CD4-positive, alpha-beta T cell (primary cell): ENCODE results near the gene TTLL10. TPM values are rescaled to one million over a fixed set of nuclear protein-coding genes. Genes with fewer than 3 reads are reported as not detected.

ENCODE experiments used
- ATAC-seq: fragments of 200-7000 bp; cut with Tn5 transposase; one replicate; pipeline ENCODE4 v1.10.0; 2022; ENCODE audit warnings: mild to moderate bottlenecking; ENCODE audit not compliant: poor library complexity
- CTCF ChIA-PET: fragments of 350-600 bp; sonication (Branson Sonifier 250); formaldehyde crosslinking; loops from one replicate; lab custom pipeline; 2021; ENCODE audit warnings: antibody characterized with exemption, inconsistent platforms; lab: Charles Lee
- POLR2A ChIA-PET: fragments of 350-600 bp; sonication (Branson Sonifier 250); formaldehyde crosslinking; loops from one replicate; lab custom pipeline; 2021; ENCODE audit warnings: antibody characterized with exemption, inconsistent platforms; lab: Charles Lee
- DNase-seq, 14 experiments: peaks; one replicate each; pipeline ENCODE4 v3.0.0-alpha.2; 2013 to 2020; ENCODE audit warnings: mixed read lengths in 2 of 14
- H3K27ac ChIP-seq, 2 donors: one replicate each; pipeline versions ENCODE4 v1.5.1 to v1.7.0; 2013; ENCODE audit warnings: low read length in 2 of 2, low read depth in 1 of 2, mild to moderate bottlenecking in 1 of 2
- H3K27me3 ChIP-seq, 2 experiments: 1 replicate in 1 of 2; 2 replicates in 1 of 2; pipeline versions ENCODE4 v1.6.1 to v1.7.0; 2013; ENCODE audit warnings: low read length in 2 of 2, control low read depth in 1 of 2, mild to moderate bottlenecking in 1 of 2, moderate library complexity in 1 of 2; ENCODE audit not compliant: insufficient read depth in 2 of 2, control insufficient read depth in 1 of 2
- H3K36me3 ChIP-seq: one replicate; pipeline ENCODE4 v1.6.1; 2013; ENCODE audit warnings: low read length, control low read depth; ENCODE audit not compliant: insufficient read depth
- H3K4me1 ChIP-seq: one replicate; pipeline ENCODE4 v1.6.1; 2013; ENCODE audit warnings: low read length, control low read depth; ENCODE audit not compliant: insufficient read depth
- H3K4me3 ChIP-seq: one replicate; pipeline ENCODE4 v1.5.1; 2013; ENCODE audit warnings: mild to moderate bottlenecking, low read length, moderate library complexity
- H3K9me3 ChIP-seq, 2 experiments: 1 replicate in 1 of 2; 2 replicates in 1 of 2; pipeline versions ENCODE4 v1.6.1 to v1.7.0; 2013; ENCODE audit warnings: low read length in 2 of 2, mild to moderate bottlenecking in 2 of 2, control low read depth in 1 of 2, moderate library complexity in 1 of 2; ENCODE audit not compliant: control insufficient read depth in 1 of 2, insufficient read depth in 1 of 2
- H3K27ac Mint-ChIP-seq: one replicate; pipeline ENCODE4 v1.8.0; 2020; ENCODE audit warnings: mixed read lengths
- H3K27me3 Mint-ChIP-seq: one replicate; pipeline ENCODE4 v1.8.0; 2021; ENCODE audit warnings: mixed read lengths
- H3K36me3 Mint-ChIP-seq: one replicate; pipeline ENCODE4 v1.8.0; 2021; ENCODE audit warnings: low read depth, mixed read lengths
- H3K4me1 Mint-ChIP-seq: one replicate; pipeline ENCODE4 v1.8.0; 2021; ENCODE audit warnings: low read depth, mixed read lengths
- H3K4me3 Mint-ChIP-seq: one replicate; pipeline ENCODE4 v1.8.0; 2020; ENCODE audit warnings: mild to moderate bottlenecking, mixed read lengths
- H3K9me3 Mint-ChIP-seq: one replicate; pipeline ENCODE4 v1.8.0; 2020; ENCODE audit warnings: mixed read lengths
- intact Hi-C, 2 experiments: fragments of 100-400 bp; cut with DNase I in 1 of 2; cut with micrococcal nuclease in 1 of 2; formaldehyde crosslinking; loops; one replicate each; pipeline versions ENCODE4 v1.15.1 to v1.9.0; 2023 to 2025; cut with DNase I, micrococcal nuclease
- total RNA-seq, 174 experiments: library from RNA in 2 of 174; stranded (reverse) in 2 of 174; gene quantifications; one replicate each; pipeline ENCODE4 v1.2.3 and lab custom pipeline; 2021 to 2026
- TF ChIP-seq, protein P1 (sequence below): fragments of 200-600 bp; IDR thresholded peaks from one replicate; pipeline ENCODE4 v1.8.0; 2022; ENCODE audit warnings: antibody characterized with exemption, mild to moderate bottlenecking

Gene TTLL10
- total RNA-seq, 2 experiments from 2014 or later = 0.11 to 0.59 TPM

DNA sequence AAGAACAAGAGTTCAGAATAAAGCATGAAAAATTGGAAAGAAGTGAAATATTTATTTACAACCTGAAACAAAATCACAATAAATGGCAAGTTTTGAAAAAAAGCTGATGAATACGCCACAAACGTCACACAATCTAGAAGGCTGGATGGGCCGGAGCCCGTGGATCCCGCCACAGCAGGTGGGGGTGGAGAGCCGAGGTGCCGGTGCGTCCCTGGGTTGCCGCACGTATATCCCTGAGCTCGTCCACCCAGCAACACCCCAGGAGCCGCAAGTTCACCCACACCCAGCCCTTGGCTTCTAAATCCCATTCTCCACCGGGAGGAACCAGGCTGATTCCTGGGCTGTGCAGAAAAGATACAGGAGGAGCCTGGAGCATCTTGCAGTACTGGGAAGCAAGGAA lies 25.6 kb upstream of the TTLL10 start:
- peaks cover 7% of the 10 kb centered on the region for H3K4me1 Mint-ChIP-seq
- no peak overlapping the region for H3K27ac Mint-ChIP-seq
- intact Hi-C loops = no loop called here
- Histone ChIP-seq H3K9me3 (peaks cover 0 to 21% of the 10 kb centered on the region in 2 experiments), H3K4me3 (no peak overlapping the region), H3K36me3 (no peaks in the 10 kb centered on the region), H3K27ac (no peak overlapping the region), H3K27me3 (no peaks in the 10 kb centered on the region), H3K4me1 (peaks cover 29% of the 10 kb centered on the region)
- no peaks in the 10 kb centered on the region for H3K36me3 Mint-ChIP-seq
- no peak for ATAC-seq
- TF ChIP-seq, protein P1, sequence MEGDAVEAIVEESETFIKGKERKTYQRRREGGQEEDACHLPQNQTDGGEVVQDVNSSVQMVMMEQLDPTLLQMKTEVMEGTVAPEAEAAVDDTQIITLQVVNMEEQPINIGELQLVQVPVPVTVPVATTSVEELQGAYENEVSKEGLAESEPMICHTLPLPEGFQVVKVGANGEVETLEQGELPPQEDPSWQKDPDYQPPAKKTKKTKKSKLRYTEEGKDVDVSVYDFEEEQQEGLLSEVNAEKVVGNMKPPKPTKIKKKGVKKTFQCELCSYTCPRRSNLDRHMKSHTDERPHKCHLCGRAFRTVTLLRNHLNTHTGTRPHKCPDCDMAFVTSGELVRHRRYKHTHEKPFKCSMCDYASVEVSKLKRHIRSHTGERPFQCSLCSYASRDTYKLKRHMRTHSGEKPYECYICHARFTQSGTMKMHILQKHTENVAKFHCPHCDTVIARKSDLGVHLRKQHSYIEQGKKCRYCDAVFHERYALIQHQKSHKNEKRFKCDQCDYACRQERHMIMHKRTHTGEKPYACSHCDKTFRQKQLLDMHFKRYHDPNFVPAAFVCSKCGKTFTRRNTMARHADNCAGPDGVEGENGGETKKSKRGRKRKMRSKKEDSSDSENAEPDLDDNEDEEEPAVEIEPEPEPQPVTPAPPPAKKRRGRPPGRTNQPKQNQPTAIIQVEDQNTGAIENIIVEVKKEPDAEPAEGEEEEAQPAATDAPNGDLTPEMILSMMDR = no peak
- no peak for DNase-seq
- peaks cover 6% of the 10 kb centered on the region for H3K9me3 Mint-ChIP-seq
- no peaks in the 10 kb centered on the region for H3K27me3 Mint-ChIP-seq
- ChIA-PET CTCF (no interaction called here), POLR2A (no interaction called here)
- no peak overlapping the region for H3K4me3 Mint-ChIP-seq

DNA sequence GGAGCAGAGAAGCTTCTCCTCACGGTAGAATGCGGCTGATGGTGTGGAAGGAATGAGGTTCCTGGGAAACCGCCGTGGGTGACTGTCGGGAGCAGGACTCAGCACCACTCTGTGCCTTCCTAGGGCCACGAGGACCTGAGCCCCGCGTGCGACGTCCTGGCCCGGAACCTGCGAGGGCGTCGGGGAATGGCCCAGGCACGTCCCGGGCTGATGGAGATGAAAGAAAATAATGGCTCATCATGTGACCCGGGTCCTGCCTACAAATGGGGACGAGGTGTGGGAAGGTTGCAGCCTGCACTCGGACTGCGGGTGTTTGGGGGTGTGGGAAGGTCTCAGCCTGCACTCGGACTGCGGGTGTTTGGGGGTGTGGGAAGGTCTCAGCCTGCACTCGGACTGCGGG lies 25.1 kb upstream of the TTLL10 start:
- TF ChIP-seq, protein P1 = no peak
- CTCF ChIA-PET = no interaction called here
- intact Hi-C loops = no loop called here
- H3K4me3 ChIP-seq = no peak overlapping the region
- H3K36me3 Mint-ChIP-seq = no peaks in the 10 kb centered on the region
- H3K36me3 ChIP-seq = no peaks in the 10 kb centered on the region
- POLR2A ChIA-PET = no interaction called here
- no peaks in the 10 kb centered on the region for H3K27me3 ChIP-seq
- peaks cover 24% of the 10 kb centered on the region for H3K4me1 ChIP-seq
- ATAC-seq = no peak
- H3K4me3 Mint-ChIP-seq = no peak overlapping the region
- no peak overlapping the region for H3K27ac ChIP-seq
- peaks cover 7% of the 10 kb centered on the region for H3K4me1 Mint-ChIP-seq
- no peak for DNase-seq
- H3K27me3 Mint-ChIP-seq = no peaks in the 10 kb centered on the region
- H3K9me3 Mint-ChIP-seq = peaks cover 8% of the 10 kb centered on the region
- peaks cover 0 to 26% of the 10 kb centered on the region in 2 experiments for H3K9me3 ChIP-seq
- no peak overlapping the region for H3K27ac Mint-ChIP-seq

DNA sequence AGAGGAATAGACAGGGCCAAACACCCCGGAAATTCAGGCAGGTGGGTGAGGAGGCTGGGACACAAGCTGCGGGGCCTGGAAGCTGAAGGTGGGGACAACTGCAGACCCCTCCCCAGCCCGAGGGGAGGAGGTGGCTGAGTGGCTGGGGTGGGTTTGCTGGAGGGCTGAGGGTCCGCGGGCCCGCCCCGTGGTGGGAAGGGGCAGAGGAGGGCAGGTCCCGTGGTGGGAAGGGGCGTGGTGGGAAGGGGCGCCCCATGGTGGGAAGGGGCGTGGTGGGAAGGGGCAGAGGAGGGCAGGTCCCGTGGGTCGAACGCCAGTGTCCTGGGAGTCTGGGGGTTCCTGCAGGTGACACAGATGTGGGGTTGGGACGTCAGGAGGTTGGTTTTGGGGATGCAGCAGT lies 24.3 kb upstream of the TTLL10 start:
- H3K4me3 ChIP-seq = no peak overlapping the region
- POLR2A ChIA-PET = no interaction called here
- no peak for DNase-seq
- Mint-ChIP-seq H3K4me1 (no peaks in the 10 kb centered on the region), H3K9me3 (peaks cover 11% of the 10 kb centered on the region), H3K27ac (no peak overlapping the region), H3K4me3 (no peak overlapping the region), H3K36me3 (no peaks in the 10 kb centered on the region), H3K27me3 (no peaks in the 10 kb centered on the region)
- no peaks in the 10 kb centered on the region for H3K27me3 ChIP-seq
- TF ChIP-seq, protein P1 = no peak
- CTCF ChIA-PET = no interaction called here
- H3K9me3 ChIP-seq = peaks cover 0 to 28% of the 10 kb centered on the region in 2 experiments
- ATAC-seq = no peak
- intact Hi-C loops = no loop called here
- H3K4me1 ChIP-seq = peaks cover 16% of the 10 kb centered on the region
- no peak overlapping the region for H3K27ac ChIP-seq
- no peaks in the 10 kb centered on the region for H3K36me3 ChIP-seq
